CD4-positive, CD25-positive, alpha-beta regulatory T cell (primary cell): ENCODE results near the gene MRTO4. TPM values are rescaled to one million over a fixed set of nuclear protein-coding genes. Genes with fewer than 3 reads are reported as not detected.
"Not testable (repeated sequence)": the region's sequence is repeated elsewhere in the genome, so short reads cannot be mapped to it uniquely, and the experiment has no call there.

ENCODE experiments used
- ATAC-seq, 2 donors: fragments of 150-1000 bp; cut with Tn5 transposase; one replicate each; pipeline ENCODE4 v1.10.0; 2021; ENCODE audit warnings: low read depth in 2 of 2, moderate number of reproducible peaks in 2 of 2, moderate library complexity in 1 of 2
- DNase-seq, 3 donors: peaks; one replicate each; pipeline versions ENCODE4 v3.0.0 to v3.0.0-alpha.2; 2012 to 2022; ENCODE audit warnings: mixed read lengths in 1 of 3
- H3K27ac ChIP-seq: one replicate; pipeline ENCODE4 v1.7.0; 2013; ENCODE audit warnings: mild to moderate bottlenecking, low read length; ENCODE audit not compliant: insufficient read depth, poor library complexity, severe bottlenecking
- H3K27me3 ChIP-seq: one replicate; pipeline ENCODE4 v1.7.0; 2013; ENCODE audit warnings: low read length; ENCODE audit not compliant: control insufficient read depth, insufficient read depth
- H3K36me3 ChIP-seq: one replicate; pipeline ENCODE4 v1.7.0; 2013; ENCODE audit warnings: mild to moderate bottlenecking, low read length, moderate library complexity; ENCODE audit not compliant: control insufficient read depth, insufficient read depth
- H3K4me1 ChIP-seq: 2 replicates; pipeline ENCODE4 v1.7.0; 2013; ENCODE audit warnings: mild to moderate bottlenecking, low read length; ENCODE audit not compliant: insufficient read depth, control insufficient read depth, poor library complexity, severe bottlenecking
- H3K4me3 ChIP-seq: one replicate; pipeline ENCODE4 v1.7.0; 2013; ENCODE audit warnings: low read depth, mild to moderate bottlenecking, low read length, moderate library complexity
- H3K9me3 ChIP-seq, 2 experiments: 1 replicate in 1 of 2; 2 replicates in 1 of 2; pipeline ENCODE4 v1.7.0; 2013; ENCODE audit warnings: low read length in 2 of 2, mild to moderate bottlenecking in 1 of 2, moderate library complexity in 1 of 2; ENCODE audit not compliant: control insufficient read depth in 2 of 2
- H3K27ac Mint-ChIP-seq, 3 donors: one replicate each; pipeline ENCODE4 v1.8.0; 2020 to 2022; ENCODE audit warnings: mild to moderate bottlenecking in 3 of 3, mixed read lengths in 3 of 3, moderate library complexity in 2 of 3
- H3K27me3 Mint-ChIP-seq: one replicate; pipeline ENCODE4 v1.8.0; 2022; ENCODE audit warnings: mild to moderate bottlenecking, mixed read lengths
- H3K36me3 Mint-ChIP-seq: one replicate; pipeline ENCODE4 v1.8.0; 2020; ENCODE audit warnings: mixed read lengths
- H3K4me1 Mint-ChIP-seq, 4 donors: one replicate each; pipeline ENCODE4 v1.8.0; 2020 to 2022; ENCODE audit warnings: mixed read lengths in 4 of 4, mild to moderate bottlenecking in 1 of 4
- H3K4me3 Mint-ChIP-seq, 4 donors: one replicate each; pipeline ENCODE4 v1.8.0; 2020 to 2022; ENCODE audit warnings: mild to moderate bottlenecking in 4 of 4, mixed read lengths in 4 of 4, moderate library complexity in 3 of 4
- H3K9me3 Mint-ChIP-seq, 7 donors: one replicate each; pipeline ENCODE4 v1.8.0; 2020 to 2022; ENCODE audit warnings: mixed read lengths in 7 of 7, mild to moderate bottlenecking in 3 of 7, moderate library complexity in 2 of 7
- polyA plus RNA-seq, 4 donors: library from polyadenylated mRNA; unstranded; fragments of 300-500 nt; fragmentation: Illumina TruSeq; gene quantifications; one replicate each; pipeline ENCODE4 v1.2.3, GENCODE V29; 2021
- total RNA-seq: library from RNA; stranded (reverse); gene quantifications from one replicate; pipeline ENCODE4 v1.2.3, GENCODE V29; 2022

The MRTO4 gene
- total and polyA plus RNA-seq, 5 donors from 2014 or later: 9.9 to 22.4 (median 20.1) TPM

GRCh38 chr1:19283891-19284290 is 32.3 kb downstream of the MRTO4 start:
- no peaks in the 10 kb centered on the region for H3K27me3 ChIP-seq
- peaks cover 0 to 5% (median 0%) of the 10 kb centered on the region in 7 donors for H3K9me3 Mint-ChIP-seq
- no peak for ATAC-seq

GRCh38 chr1:19284881-19285280 is 33.3 kb downstream of the MRTO4 start:
- H3K4me1 ChIP-seq: peaks cover 7% of the 10 kb centered on the region
- H3K4me3 Mint-ChIP-seq: peak overlapping the region in 1 of 4 donors; percentile 21
- DNase-seq (no peak), ATAC-seq (no peak)
- H3K9me3 Mint-ChIP-seq: peaks cover 0 to 6% (median 0%) of the 10 kb centered on the region in 7 donors
- H3K27me3 Mint-ChIP-seq: peaks cover 10% of the 10 kb centered on the region
- H3K9me3 ChIP-seq: no peaks in the 10 kb centered on the region
- H3K27ac Mint-ChIP-seq: no peak overlapping the region
- no peak overlapping the region for H3K4me3 ChIP-seq
- no peaks in the 10 kb centered on the region for H3K36me3 Mint-ChIP-seq
- H3K4me1 Mint-ChIP-seq: peaks cover 0 to 14% (median 2%) of the 10 kb centered on the region in 4 donors
- H3K36me3 ChIP-seq: no peaks in the 10 kb centered on the region
- no peak overlapping the region for H3K27ac ChIP-seq
- H3K27me3 ChIP-seq: no peaks in the 10 kb centered on the region

More at GRCh38 chr1:19283891-19284290, 32.3 kb downstream of the MRTO4 start:
- no peaks in the 10 kb centered on the region for H3K36me3 Mint-ChIP-seq
- DNase-seq: no peak
- H3K27ac Mint-ChIP-seq: no peak overlapping the region
- Histone ChIP-seq H3K9me3 (no peaks in the 10 kb centered on the region), H3K27ac (no peak overlapping the region), H3K36me3 (no peaks in the 10 kb centered on the region), H3K4me3 (no peak overlapping the region), H3K4me1 (peaks cover 2% of the 10 kb centered on the region)
- peaks cover 0 to 10% (median 2%) of the 10 kb centered on the region in 4 donors for H3K4me1 Mint-ChIP-seq
- H3K27me3 Mint-ChIP-seq: peaks cover 4% of the 10 kb centered on the region
- no peak overlapping the region for H3K4me3 Mint-ChIP-seq

DNA sequence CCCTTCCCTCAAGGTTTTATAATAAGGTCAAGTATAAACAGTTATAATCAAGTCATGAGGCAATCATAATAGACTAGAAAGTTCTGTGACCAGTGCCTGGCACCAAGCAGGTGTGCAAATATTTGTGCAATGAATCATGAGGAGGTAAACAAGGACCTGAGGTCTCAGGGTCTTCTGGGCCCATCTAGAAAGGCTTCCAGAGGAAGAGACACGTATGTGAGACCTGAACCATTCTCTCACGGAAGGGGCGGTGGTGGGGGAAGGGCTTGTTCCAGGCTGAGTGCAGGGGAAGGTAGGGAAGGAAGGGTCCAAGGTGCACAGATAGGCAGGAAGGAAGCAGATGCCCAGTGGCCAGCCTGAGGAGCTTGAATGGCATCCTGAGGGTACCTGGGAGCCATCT is 33.8 kb downstream of the MRTO4 start:
- H3K4me1 ChIP-seq, H3K36me3 Mint-ChIP-seq, ATAC-seq, H3K27me3 ChIP-seq, H3K27ac Mint-ChIP-seq, H3K36me3 ChIP-seq, H3K4me3 ChIP-seq, DNase-seq, H3K27ac ChIP-seq, H3K9me3 Mint-ChIP-seq, H3K4me3 Mint-ChIP-seq, H3K9me3 ChIP-seq: not testable (repeated sequence)
- peaks cover 10% of the 10 kb centered on the region for H3K27me3 Mint-ChIP-seq
- peaks cover 0 to 14% (median 2%) of the 10 kb centered on the region in 4 donors for H3K4me1 Mint-ChIP-seq

- not testable (repeated sequence) for H3K27ac Mint-ChIP-seq, H3K27ac ChIP-seq, H3K36me3 Mint-ChIP-seq, H3K9me3 Mint-ChIP-seq, H3K27me3 ChIP-seq, ATAC-seq, H3K9me3 ChIP-seq, H3K4me1 ChIP-seq, H3K4me3 Mint-ChIP-seq, H3K36me3 ChIP-seq, H3K4me3 ChIP-seq, DNase-seq
- peaks cover 0 to 14% (median 2%) of the 10 kb centered on the region in 4 donors for H3K4me1 Mint-ChIP-seq
- peaks cover 10% of the 10 kb centered on the region for H3K27me3 Mint-ChIP-seq
Measured at GRCh38 chr1:19285807-19286206, 34.2 kb downstream of the MRTO4 start.

DNA sequence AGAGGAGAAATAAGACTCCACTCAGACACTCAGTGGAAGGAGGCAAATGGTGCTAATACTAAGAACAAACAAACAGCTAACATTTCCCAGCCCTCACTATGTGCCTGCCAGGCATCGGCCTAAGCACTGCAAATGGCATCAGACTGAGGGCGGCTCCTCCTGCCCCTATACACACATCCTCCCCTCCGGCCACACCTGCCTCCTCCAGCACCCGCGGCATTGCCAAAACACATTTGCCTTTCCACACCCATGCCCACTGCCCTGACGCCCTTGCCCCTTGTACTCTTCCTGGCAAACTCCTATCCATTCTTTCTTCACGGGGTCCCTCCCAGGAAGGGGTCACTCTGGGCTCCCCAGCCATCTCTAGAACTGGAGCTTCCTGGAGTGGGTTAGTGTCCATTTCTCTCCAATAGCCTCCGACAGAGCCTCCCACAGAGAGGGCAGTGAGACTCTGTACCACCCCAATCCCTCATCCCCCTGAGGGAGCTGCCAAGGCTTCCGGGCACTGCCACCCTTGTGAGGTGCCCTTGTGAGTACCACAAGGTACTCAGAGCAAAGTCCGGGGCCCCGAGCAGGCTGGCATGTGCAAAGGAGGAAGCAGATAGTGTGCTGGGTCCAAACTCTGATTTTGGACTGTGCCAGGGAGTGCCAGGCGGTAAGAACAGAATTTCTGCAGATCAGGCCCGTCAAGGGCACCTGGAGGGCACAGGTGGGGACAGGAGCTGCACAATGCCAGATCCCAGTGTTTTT is 36.0 kb downstream of the MRTO4 start:
- no peak overlapping the region for H3K27ac ChIP-seq
- peaks cover 0 to 7% (median 1%) of the 10 kb centered on the region in 7 donors for H3K9me3 Mint-ChIP-seq
- H3K4me3 ChIP-seq: no peak overlapping the region
- peak overlapping the region; percentile 24 to 61 (median 43) for H3K4me3 Mint-ChIP-seq
- peaks cover 0 to 14% (median 2%) of the 10 kb centered on the region in 4 donors for H3K4me1 Mint-ChIP-seq
- ATAC-seq (no peak), DNase-seq (no peak)
- peaks cover 7% of the 10 kb centered on the region for H3K4me1 ChIP-seq
- H3K27me3 Mint-ChIP-seq: peaks cover 7% of the 10 kb centered on the region
- H3K36me3 Mint-ChIP-seq: no peaks in the 10 kb centered on the region
- H3K36me3 ChIP-seq: no peaks in the 10 kb centered on the region
- H3K27me3 ChIP-seq: no peaks in the 10 kb centered on the region
- no peaks in the 10 kb centered on the region for H3K9me3 ChIP-seq
- no peak overlapping the region for H3K27ac Mint-ChIP-seq

- H3K9me3 ChIP-seq, H3K27me3 ChIP-seq, H3K4me1 ChIP-seq, H3K9me3 Mint-ChIP-seq, H3K36me3 Mint-ChIP-seq, H3K27ac Mint-ChIP-seq, H3K27me3 Mint-ChIP-seq, H3K27ac ChIP-seq, H3K36me3 ChIP-seq: not testable (repeated sequence)
- DNase-seq: peak; percentile 37 to 82 (median 48)
- H3K4me3 Mint-ChIP-seq: peak within 1 kb of the TSS; percentile 48 to 77 (median 56)
- H3K4me3 ChIP-seq: peak within 1 kb of the TSS; percentile 13
- peak; percentile 85 to 93 for ATAC-seq
- peaks cover 0 to 14% (median 2%) of the 10 kb centered on the region in 4 donors for H3K4me1 Mint-ChIP-seq
Measured at GRCh38 chr1:19288324-19289241, 37.0 kb downstream of the MRTO4 start, which contains the start of gene AKR7A3. AKR7A3 (minus strand) TSS chr1:19288770; CDS start chr1:19288709, 61 bp downstream.

DNA sequence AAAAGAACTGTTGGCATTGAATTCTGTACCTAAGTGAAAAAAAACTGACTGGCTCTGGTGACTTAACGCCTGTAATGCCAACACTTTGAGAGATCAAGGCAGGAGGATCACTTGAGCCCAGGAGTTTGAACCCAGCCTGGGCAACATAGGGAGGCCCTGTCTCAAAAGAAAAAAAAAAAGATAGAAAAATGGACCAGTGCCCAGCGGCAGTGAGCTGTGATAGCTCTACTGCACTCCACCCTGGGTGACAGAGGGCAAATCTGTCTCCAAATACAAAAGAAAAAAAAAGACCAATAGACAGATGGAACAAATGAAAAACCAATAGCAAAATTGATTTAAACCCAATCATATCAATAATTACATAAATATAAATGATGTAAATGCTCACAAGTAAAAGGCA is 37.6 kb downstream of the MRTO4 start:
- Histone ChIP-seq H3K27me3 (no peaks in the 10 kb centered on the region), H3K4me1 (peaks cover 7% of the 10 kb centered on the region), H3K4me3 (no peak overlapping the region), H3K27ac (no peak overlapping the region), H3K9me3 (peaks cover under 1 to 1% of the 10 kb centered on the region in 2 experiments), H3K36me3 (no peaks in the 10 kb centered on the region)
- ATAC-seq (no peak), DNase-seq (no peak)
- Mint-ChIP-seq H3K4me1 (peaks cover 0 to 14% (median 2%) of the 10 kb centered on the region in 4 donors), H3K27ac (no peak overlapping the region), H3K9me3 (peaks cover 0 to 7% (median 3%) of the 10 kb centered on the region in 7 donors), H3K36me3 (peaks cover 2% of the 10 kb centered on the region), H3K27me3 (peaks cover 7% of the 10 kb centered on the region), H3K4me3 (peak overlapping the region; percentile 48 to 77 (median 56))
